K562 (cell line): ENCODE data around the gene ZNF474. TPM values are rescaled to one million over a fixed set of nuclear protein-coding genes. Genes with fewer than 3 reads are reported as not detected.
A peak's percentile ranks its signal among the peaks of the same experiment; 100 is the strongest.

Experiments
- ATAC-seq: fragments of 200-7000 bp; cut with Tn5 transposase; 3 replicates; pipeline ENCODE4 v1.9.1; 2020; ENCODE audit warnings: moderate library complexity
- BruUV-seq: library from RNA; stranded (reverse); fragments of 400-500 nt; replicated peaks from 2 replicates; lab custom pipeline; 2021; lab: Mats Ljungman, UMichigan
- CTCF ChIA-PET: fragments of 300-600 bp; formaldehyde crosslinking; extraction: SDS; loops from one replicate; lab custom pipeline; 2021; ENCODE audit warnings: low intra/inter-chr PET ratio; lab: Yijun Ruan, JAX
- POLR2A ChIA-PET: fragments of 300-600, 350-650 bp; sonication (Branson Sonifier 250); formaldehyde crosslinking; extraction: SDS; loops from one replicate; lab custom pipeline; 2021; ENCODE audit warnings: antibody characterized with exemption, inconsistent platforms; lab: Yijun Ruan, JAX
- DNase-seq, 4 experiments: peaks; one replicate each; pipeline versions ENCODE4 v3.0.0 to v3.0.0-alpha.2; 2011 to 2018; ENCODE audit warnings: low spot score in 3 of 4, mixed read lengths in 3 of 4; ENCODE audit errors: extremely low read depth in 1 of 4
- FAIRE-seq: peaks from 2 replicates; lab custom pipeline; 2011; peaks lifted over from hg19 to GRCh38; lab: Jason Lieb, UNC
- H2AFZ ChIP-seq: 2 replicates; pipeline ENCODE4 v1.6.0; 2011; ENCODE audit warnings: low read depth, low read length, control low read depth, inconsistent platforms
- H3K27ac ChIP-seq: fragments of 200-600 bp; 3 replicates; pipeline ENCODE4 v1.8.0; 2011; ENCODE audit warnings: low read depth, mild to moderate bottlenecking, control low read depth, inconsistent platforms, low read length, moderate library complexity, mixed read lengths; ENCODE audit errors: extremely low read depth
- H3K27me3 ChIP-seq, 2 experiments: fragments of 300-600 bp in 1 of 2; 2 replicates in 1 of 2; 3 replicates in 1 of 2; pipeline versions ENCODE4 v1.6.0 to v1.8.0; 2011; ENCODE audit warnings: inconsistent platforms in 2 of 2, low read length in 2 of 2, mild to moderate bottlenecking in 1 of 2, mixed read lengths in 1 of 2, moderate library complexity in 1 of 2; ENCODE audit not compliant: control insufficient read depth in 2 of 2, insufficient read depth in 2 of 2
- H3K36me3 ChIP-seq: fragments of 300-600 bp; 3 replicates; pipeline ENCODE4 v1.8.0; 2011; ENCODE audit warnings: mild to moderate bottlenecking, low read length, inconsistent platforms; ENCODE audit not compliant: control insufficient read depth, insufficient read depth
- H3K4me1 ChIP-seq, 2 experiments: fragments of 200-600 bp in 1 of 2; replicated peaks in 1 of 2; 2 replicates in 1 of 2; 3 replicates in 1 of 2; pipeline versions ENCODE4 v1.5.1 to v1.8.0; 2011; ENCODE audit warnings: inconsistent platforms in 2 of 2, low read length in 2 of 2, mild to moderate bottlenecking in 1 of 2, mixed read lengths in 1 of 2, moderate library complexity in 1 of 2; ENCODE audit not compliant: control insufficient read depth in 2 of 2, insufficient read depth in 2 of 2
- H3K4me2 ChIP-seq: 2 replicates; pipeline ENCODE4 v1.6.1; 2011; ENCODE audit warnings: low read length, control low read depth, inconsistent platforms, mixed read lengths; ENCODE audit not compliant: insufficient read depth
- H3K4me3 ChIP-seq: fragments of 200-600 bp; sonication (generic), shearing (Covaris generic); 2 replicates; pipeline ENCODE4 v1.5.1; 2016; ENCODE audit warnings: control low read depth, inconsistent platforms
- H3K79me2 ChIP-seq: fragments of 200-600 bp; 3 replicates; pipeline ENCODE4 v1.8.0; 2011; ENCODE audit warnings: low read length, inconsistent platforms; ENCODE audit not compliant: control insufficient read depth, insufficient read depth
- H3K9ac ChIP-seq, 2 experiments: 2 replicates each; pipeline versions ENCODE4 v1.6.0 to v1.6.1; 2011; ENCODE audit warnings: low read depth in 2 of 2, low read length in 2 of 2, control low read depth in 1 of 2, inconsistent platforms in 1 of 2, mild to moderate bottlenecking in 1 of 2, mixed read lengths in 1 of 2; ENCODE audit not compliant: insufficient read depth in 1 of 2
- H3K9me1 ChIP-seq: one replicate; pipeline ENCODE4 v1.6.0; 2011; ENCODE audit warnings: inconsistent platforms, mild to moderate bottlenecking, low read length, moderate library complexity; ENCODE audit not compliant: control insufficient read depth, insufficient read depth
- H3K9me3 ChIP-seq: replicated peaks from 2 replicates; pipeline ENCODE4 v1.5.1; 2011; ENCODE audit warnings: low read depth, low read length, inconsistent platforms; ENCODE audit not compliant: control insufficient read depth, insufficient read depth
- H4K20me1 ChIP-seq: replicated peaks from 2 replicates; pipeline ENCODE4 v1.6.1; 2011; ENCODE audit warnings: low read length, inconsistent platforms, mixed read lengths; ENCODE audit not compliant: control insufficient read depth, insufficient read depth
- ARID3A ChIP-seq: IDR thresholded peaks from 2 replicates; pipeline ENCODE4 v1.6.1; 2012; ENCODE audit warnings: low read depth, low read length, improper control_type of control experiment, borderline replicate concordance
- CTCF ChIP-seq, 3 experiments: IDR thresholded peaks in 2 of 3; conservative IDR thresholded peaks in 1 of 3; 2 replicates each; pipeline ENCODE4 v1.5.1; 2011 to 2012; ENCODE audit warnings: low read length in 3 of 3, mild to moderate bottlenecking in 3 of 3, control low read depth in 2 of 3, improper control_type of control experiment in 1 of 3, inconsistent platforms in 1 of 3, low read depth in 1 of 3, mixed read lengths in 1 of 3, moderate library complexity in 1 of 3; ENCODE audit not compliant: insufficient read depth in 2 of 3
- RAD21 ChIP-seq, 2 experiments: fragments of 250-450 bp in 1 of 2; fragments of 450-650 bp in 1 of 2; sonication (Bioruptor Pico) in 1 of 2; formaldehyde crosslinking in 1 of 2; IDR thresholded peaks in 1 of 2; conservative IDR thresholded peaks in 1 of 2; 2 replicates each; pipeline versions ENCODE4 v1.4.0 to v1.8.0; 2020 to 2022; ENCODE audit warnings: mild to moderate bottlenecking in 2 of 2, moderate library complexity in 1 of 2
- SMC3 ChIP-seq: conservative IDR thresholded peaks from 2 replicates; pipeline ENCODE4 v1.6.1; 2011; ENCODE audit warnings: low read depth, low read length, improper control_type of control experiment; ENCODE audit not compliant: insufficient read depth
- SNRNP70 ChIP-seq: fragments of 200-400 bp; formaldehyde crosslinking; optimal IDR thresholded peaks from 2 replicates; pipeline ENCODE3; 2017; ENCODE audit warnings: low read depth, low read length
- TFE3 ChIP-seq: fragments of 450-650 bp; formaldehyde crosslinking; IDR thresholded peaks from 2 replicates; pipeline ENCODE4 v1.4.0; 2020; ENCODE audit warnings: mild to moderate bottlenecking, mixed read lengths
- XRCC3 ChIP-seq: fragments of 450-650 bp; IDR thresholded peaks from 2 replicates; pipeline ENCODE4 v1.6.1; 2017; ENCODE audit warnings: mild to moderate bottlenecking, moderate library complexity
- ZNF592 ChIP-seq: fragments of 450-650 bp; IDR thresholded peaks from 2 replicates; pipeline ENCODE4 v1.6.1; 2017; ENCODE audit warnings: antibody characterized with exemption, mild to moderate bottlenecking
- WGBS: fragments of 100-300 bp; shearing (Covaris generic); methylation state at CpG from one replicate; pipeline ENCODE4 v1.1.6; 2016; ENCODE audit warnings: low coverage, mixed read lengths; ENCODE audit not compliant: insufficient coverage; ENCODE audit errors: missing lambda C conversion rate; 5-methylcytosine and 5-hydroxymethylcytosine counted together
- in situ Hi-C: fragments of 300-500 bp; cut with MboI; formaldehyde crosslinking; loops from 4 replicates; pipeline ENCODE4 v1.15.0; 2018; ENCODE audit warnings: inconsistent platforms, mixed read lengths
- intact Hi-C: fragments of 100-400 bp; cut with micrococcal nuclease; formaldehyde crosslinking; loops from 2 replicates; pipeline ENCODE4 v1.14.2; 2022
- polyA plus RNA-seq, 8 experiments: library from polyadenylated mRNA; depleted of rRNA in 4 of 8; stranded (reverse) in 5 of 8; unstranded in 3 of 8; fragments of >200 nt; fragmentation: Nextera tagmentation in 2 of 8; fragmentation: Illumina TruSeq in 1 of 8; extraction: Ambion mirVana in 2 of 8; extraction: Trizol in 1 of 8; gene quantifications; 2 replicates each; pipeline versions ENCODE4 v1.2.1 to v1.2.3, GENCODE V29; 2011 to 2014; ENCODE audit warnings: inconsistent platforms in 1 of 8, missing spikeins in 1 of 8
- total RNA-seq, 7 experiments: library from RNA; depleted of rRNA in 6 of 7; stranded (reverse); fragments of >200 nt in 6 of 7; fragmentation: Illumina TruSeq in 2 of 7; extraction: Trizol in 2 of 7; gene quantifications; 2 replicates each; pipeline versions ENCODE4 v1.2.1 to v1.2.3, GENCODE V29; 2011 to 2021; ENCODE audit warnings: low replicate concordance in 1 of 7

The ZNF474 gene
- total and polyA plus RNA-seq, 9 of the 15 experiments (the other 6 are each of a cell fraction or from before 2014, with no cell fraction given), result 0.16 to 0.62 (median 0.39) TPM

GRCh38 chr5:122101636-122102285 is 27.6 kb upstream of the ZNF474 start:
- Histone ChIP-seq H3K9ac (no peak overlapping the region), H2AFZ (peak overlapping the region; percentile 73; the same call in 1 of the 2 replicates), H3K4me3 (no peak overlapping the region), H3K4me1 (peaks cover 6 to 13% of the 10 kb centered on the region in 2 experiments; a peak in 3 of 5 replicates), H3K36me3 (no peaks in the 10 kb centered on the region), H3K9me1 (no peaks in the 10 kb centered on the region), H3K9me3 (no peaks in the 10 kb centered on the region), H3K4me2 (no peak overlapping the region), H3K79me2 (no peaks in the 10 kb centered on the region), H3K27me3 (no peaks in the 10 kb centered on the region), H4K20me1 (no peaks in the 10 kb centered on the region), H3K27ac (no peak overlapping the region)
- intact Hi-C loops, result loop anchor here (2.0 kb wide), 1 partner anchor 55 kb away; no protein-coding TSS in a partner anchor
- DNase-seq, result peak; percentile 29 to 57 (median 34)
- ATAC-seq, result peak; percentile 82
- in situ Hi-C loops, result no loop called here
- peak; percentile 6 for FAIRE-seq
- WGBS, result 4% methylated on average over 4 of the region's 4 CpGs
- CTCF ChIA-PET, result no interaction called here
- POLR2A ChIA-PET, result interaction anchor here (0.8 to 3.1 kb wide), 3 partner anchors 11 to 24 kb away, joined by 3 to 17 read pairs (median 3); no protein-coding TSS in a partner anchor
- BruUV-seq, result no TSS peak
- TF ChIP-seq TFE3 (CRISPR knock-in tag) (no peak), ZNF592 (0 out of 2 replicates have a peak, but pooled peaks have one; percentile 34), SNRNP70 (no peak), SMC3 (peak; percentile 39; the same call in 1 of the 2 replicates), ARID3A (peak; percentile 81; the same call in 1 of the 2 replicates), RAD21 (CRISPR knock-in tag; conservative IDR thresholded peaks at IDR 0.05 in 1 of 2, IDR thresholded peaks at IDR 0.05 in 1 of 2) (peak; percentile 38 to 67), CTCF (IDR thresholded peaks at IDR 0.05 in 2 of 3, conservative IDR thresholded peaks at IDR 0.05 in 1 of 3; ENCODE audit: insufficient read depth in 2 of 3, low read depth in 1 of 3, low read length in 3 of 3) (peak; percentile 33 to 66 (median 49); a peak in 5 of 6 replicates), XRCC3 (no peak)
